Measurements from ENCODE around the gene SLC5A3.

The SLC5A3 gene

DNA sequence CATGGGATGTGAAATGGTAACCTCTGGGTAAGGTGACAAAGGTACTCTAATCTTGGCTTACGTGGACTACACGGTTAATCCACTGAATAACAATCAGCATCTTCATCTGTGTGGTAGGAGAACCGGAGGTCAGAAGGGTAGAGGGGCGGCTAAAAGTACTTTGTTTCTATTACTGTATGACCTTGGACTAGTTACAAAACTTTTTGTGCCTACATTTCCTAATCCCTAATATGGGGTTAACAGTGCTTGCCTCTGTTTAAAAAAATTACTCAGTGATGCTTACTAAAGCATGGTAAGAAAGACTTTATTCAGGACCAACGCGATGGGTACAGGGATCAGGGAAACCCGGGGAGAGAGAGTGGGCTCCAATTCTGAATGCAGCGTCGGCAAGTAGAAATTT, 1.7 kb upstream of the SLC5A3 start:
- no peak for DNase-seq (ENCODE audit: low read depth)

DNA sequence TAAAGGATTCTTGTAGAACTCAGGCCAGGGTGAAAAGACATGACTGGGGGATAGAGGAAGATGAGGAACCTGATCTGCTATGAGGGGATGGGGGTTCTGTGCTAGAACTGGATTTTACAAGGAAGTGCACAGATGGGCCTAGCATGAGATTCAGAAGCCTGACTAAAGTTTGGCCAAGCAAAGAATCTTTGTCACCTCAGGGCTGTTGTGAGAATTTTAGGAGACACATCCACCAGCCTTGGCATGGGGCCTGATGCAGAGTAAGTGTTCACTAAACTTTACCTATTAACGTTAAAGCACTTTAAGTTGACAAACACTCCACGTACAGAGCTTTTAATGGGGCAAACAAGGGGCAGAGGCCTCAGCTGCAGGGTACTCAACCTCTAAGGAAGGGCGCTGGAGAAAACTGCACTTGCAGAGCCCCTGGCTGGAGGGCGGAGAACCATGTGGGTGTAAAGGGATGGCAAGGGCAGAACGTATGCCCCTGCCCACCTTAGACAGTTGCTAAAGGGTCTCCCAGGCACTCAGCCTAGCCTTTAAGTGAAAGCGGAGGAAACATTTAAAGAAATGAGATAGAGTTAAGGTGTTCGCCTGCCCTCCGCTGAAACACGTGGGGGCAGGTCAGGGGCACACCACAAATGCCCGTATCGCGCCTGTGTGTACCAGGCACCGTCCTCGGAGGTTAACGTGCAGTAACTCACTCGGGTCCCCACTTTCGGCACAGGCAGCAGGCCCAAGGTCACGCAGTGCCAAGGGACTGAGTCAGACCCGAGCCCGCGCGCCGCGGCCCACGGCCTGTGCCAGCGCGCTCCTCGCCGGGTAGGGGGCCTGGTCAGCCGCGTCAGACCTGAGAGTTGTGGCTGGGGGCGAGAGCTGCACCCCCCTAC, 990 bp upstream of the SLC5A3 start:
- no peak for DNase-seq (ENCODE audit: low read depth)

GRCh38 chr21:34073749-34074282, 438 bp downstream of the SLC5A3 start:
- DNase-seq (ENCODE audit: low read depth), result no peak

DNA sequence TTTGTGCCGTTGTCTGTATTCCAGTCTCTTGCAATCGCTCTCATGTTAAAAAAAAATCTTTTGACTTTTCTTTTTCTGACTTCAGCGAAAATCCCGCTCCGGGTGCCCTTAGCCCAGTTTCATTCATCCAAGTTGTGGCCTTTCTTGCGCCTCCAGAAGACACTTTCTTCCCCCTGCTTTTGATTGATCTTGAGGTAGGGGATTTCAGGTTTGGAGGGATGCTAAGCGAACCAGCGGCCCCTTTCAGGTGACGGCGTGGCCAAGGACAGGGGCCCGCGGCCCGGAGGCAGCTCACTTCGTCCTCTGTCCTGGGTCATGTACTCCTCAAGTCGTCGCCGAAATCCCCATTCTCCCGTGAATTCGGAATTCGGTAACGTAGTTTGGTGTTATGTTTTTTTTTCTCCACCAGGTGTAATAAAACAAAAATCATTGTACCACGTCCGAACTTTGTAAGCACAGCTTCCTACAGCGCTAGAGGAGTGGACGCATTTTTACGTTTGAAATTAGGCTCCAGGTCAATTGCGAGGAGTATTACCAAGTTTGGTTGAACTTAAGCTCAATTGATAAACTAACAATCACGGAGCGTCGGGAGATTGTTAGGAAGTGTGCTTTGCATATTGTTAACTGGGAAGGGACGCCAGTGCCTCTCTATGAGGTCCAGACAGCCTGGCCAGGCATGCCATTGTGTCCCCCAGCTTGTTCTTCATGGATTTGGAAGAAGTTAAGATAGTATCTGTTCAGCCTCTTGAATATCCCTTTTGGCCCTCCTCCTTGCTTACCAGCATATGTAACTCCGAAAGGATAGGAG, 1.1 kb downstream of the SLC5A3 start:
- no peak for DNase-seq (ENCODE audit: low read depth)

- DNase-seq (ENCODE audit: low read depth), result no peak
These were observed 1.7 kb downstream of the SLC5A3 start for GRCh38 chr21:34075091-34075425.

GRCh38 chr21:34075760-34076660, 2.6 kb downstream of the SLC5A3 start:
- DNase-seq (ENCODE audit: low read depth), result no peak

GRCh38 chr21:34076835-34077234, 3.5 kb downstream of the SLC5A3 start:
- no peak for DNase-seq (ENCODE audit: low read depth)

- DNase-seq (ENCODE audit: low read depth), result no peak
These were observed 4.5 kb downstream of the SLC5A3 start for GRCh38 chr21:34077888-34078287.

- DNase-seq (ENCODE audit: low read depth), result no peak
These were observed 5.5 kb downstream of the SLC5A3 start for GRCh38 chr21:34078915-34079314.

GRCh38 chr21:34080710-34081109, 7.3 kb downstream of the SLC5A3 start:
- no peak for DNase-seq (ENCODE audit: low read depth)

- no peak for DNase-seq (ENCODE audit: low read depth)
These were observed 9.4 kb downstream of the SLC5A3 start for GRCh38 chr21:34082769-34083168.

- DNase-seq (ENCODE audit: low read depth), result no peak
These were observed 10.0 kb downstream of the SLC5A3 start for GRCh38 chr21:34083357-34083756.

DNA sequence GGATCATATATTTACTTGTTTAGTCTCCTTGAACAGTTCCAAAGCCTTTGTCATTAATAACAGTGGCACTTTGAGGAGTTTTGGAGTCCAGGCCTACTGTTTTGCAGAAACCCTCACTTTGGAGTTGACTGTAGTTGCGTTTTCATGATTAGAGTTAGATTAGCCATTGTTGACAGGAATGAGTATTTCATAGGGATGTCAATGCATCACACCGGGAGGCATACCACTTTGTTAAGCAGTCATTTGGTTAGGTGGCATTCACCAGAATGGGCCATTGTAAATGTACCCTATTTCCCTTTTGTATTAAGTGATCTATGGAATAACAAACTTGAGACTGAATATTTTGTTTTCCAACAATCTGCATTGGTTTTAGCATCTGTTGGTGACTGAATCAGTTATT, 11.8 kb downstream of the SLC5A3 start:
- no peak for DNase-seq (ENCODE audit: low read depth)

DNA sequence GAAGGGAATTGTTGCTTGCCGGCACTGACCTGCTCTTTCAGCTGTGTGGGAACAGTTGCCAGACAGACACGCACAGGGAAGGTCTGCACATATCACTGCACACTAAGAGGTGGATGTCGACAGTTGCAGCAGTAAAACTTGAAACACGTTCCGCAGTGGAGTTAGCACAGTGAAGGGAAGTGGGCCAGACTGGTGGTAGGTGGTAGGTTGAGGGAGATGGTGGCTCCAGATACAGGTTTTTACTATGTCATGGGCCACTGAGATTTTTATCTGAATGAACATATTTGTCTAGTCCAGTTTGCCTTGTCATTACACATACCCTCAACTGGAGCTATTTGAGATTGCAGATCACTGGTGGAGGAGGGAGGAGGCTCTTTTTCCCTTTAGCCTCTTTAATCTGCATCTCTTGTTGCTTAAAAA, 13.5 kb downstream of the SLC5A3 start:
- DNase-seq (ENCODE audit: low read depth), result no peak

DNA sequence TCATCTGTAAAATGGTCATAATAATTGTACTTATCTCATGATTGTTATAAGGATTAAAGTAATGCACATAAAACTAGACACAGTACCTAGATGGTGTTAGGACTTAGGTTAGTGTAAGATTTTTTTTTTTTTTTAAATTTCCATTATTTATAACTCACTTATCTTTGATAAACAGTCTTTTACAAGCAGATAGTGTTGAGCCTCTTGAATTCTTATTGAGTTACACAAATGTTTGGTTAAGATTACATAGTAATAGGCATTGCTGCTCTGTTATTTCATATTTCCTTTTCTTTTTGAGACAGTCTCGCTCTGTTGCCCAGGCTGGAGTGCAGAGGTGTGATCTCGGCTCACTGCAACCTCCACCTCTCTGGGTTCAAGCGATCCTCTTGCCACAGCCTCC, 15.4 kb downstream of the SLC5A3 start:
- no peak for DNase-seq (ENCODE audit: low read depth)

- DNase-seq (ENCODE audit: low read depth), result no peak
These were observed 17.7 kb downstream of the SLC5A3 start for GRCh38 chr21:34091032-34091431.

DNA sequence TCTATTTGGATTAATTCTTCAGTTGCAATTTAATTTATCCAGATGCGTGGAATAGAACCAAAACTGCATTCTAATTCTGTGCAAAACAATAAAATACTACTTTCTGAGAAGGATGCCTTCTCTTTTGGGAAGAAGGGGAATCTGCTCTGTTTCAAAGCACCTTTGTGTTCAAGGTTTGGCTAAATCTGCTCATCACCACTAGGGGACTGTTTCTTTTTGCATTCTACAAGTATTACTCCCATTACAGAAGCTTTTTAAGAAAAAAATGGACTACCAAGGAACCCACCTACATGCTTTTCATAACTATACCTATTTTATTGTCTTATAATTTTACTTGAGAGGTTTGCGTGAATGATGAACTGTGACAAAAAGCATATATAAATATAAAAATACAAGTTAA, 18.2 kb downstream of the SLC5A3 start:
- DNase-seq (ENCODE audit: low read depth), result no peak

GRCh38 chr21:34092262-34092921, 19.0 kb downstream of the SLC5A3 start:
- DNase-seq (ENCODE audit: low read depth), result no peak

DNA sequence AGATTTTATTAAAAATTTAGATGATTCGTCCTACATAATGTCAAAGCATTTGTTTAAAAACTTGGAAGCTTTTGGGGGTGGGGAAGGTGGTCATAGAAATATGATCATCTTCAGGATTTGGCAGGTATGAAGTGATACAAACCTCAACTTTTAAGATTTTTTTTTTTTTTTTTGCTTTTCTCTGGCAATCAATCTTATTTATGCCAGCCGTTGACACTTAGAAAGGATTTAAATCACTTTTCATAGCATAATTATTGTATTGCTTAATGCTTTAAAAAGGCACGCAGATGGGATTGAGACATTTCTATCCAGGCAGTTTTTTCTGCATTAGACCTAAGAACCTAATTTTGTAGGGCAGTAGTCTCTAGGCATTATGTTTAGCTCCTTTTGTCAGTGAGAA, 19.7 kb downstream of the SLC5A3 start:
- DNase-seq (ENCODE audit: low read depth), result no peak

GRCh38 chr21:34094949-34095348, 21.6 kb downstream of the SLC5A3 start:
- no peak for DNase-seq (ENCODE audit: low read depth)

GRCh38 chr21:34097442-34097841, 24.1 kb downstream of the SLC5A3 start:
- DNase-seq (ENCODE audit: low read depth), result no peak

GRCh38 chr21:34100337-34100736, 27.0 kb downstream of the SLC5A3 start:
- DNase-seq (ENCODE audit: low read depth), result no peak
